IPS DF 19.7 (cell line): Measurements from ENCODE around the gene C2orf81.
"Not testable (repeated sequence)": the region's sequence is repeated elsewhere in the genome, so short reads cannot be mapped to it uniquely, and the experiment has no call there.

ENCODE experiments used
- DNase-seq: peaks from one replicate; pipeline ENCODE4 v3.0.0-alpha.2; 2013; ENCODE audit warnings: low read depth, low spot score

Gene C2orf81

GRCh38 chr2:74421221-74421870, at the start of gene C2orf81, which contains the start of gene WDR54:
Gene C2orf81 (minus strand): TSS chr2:74421619. CDS start chr2:74421560, 59 bp downstream.
Gene WDR54 (plus strand): TSS chr2:74421730. CDS start chr2:74422154, 424 bp downstream.
- no peak for DNase-seq

- DNase-seq: not testable (repeated sequence)
These were observed 49.3 kb upstream of the C2orf81 start for GRCh38 chr2:74470742-74471141.

GRCh38 chr2:74464406-74464805, 43.0 kb upstream of the C2orf81 start:
- DNase-seq: no peak

- DNase-seq: no peak
These were observed 41.3 kb upstream of the C2orf81 start for GRCh38 chr2:74462786-74463105.

- DNase-seq: no peak
These were observed 40.8 kb upstream of the C2orf81 start for GRCh38 chr2:74462054-74462785.

- no peak for DNase-seq
These were observed 40.0 kb upstream of the C2orf81 start for GRCh38 chr2:74461187-74462053.

- DNase-seq: not testable (repeated sequence)
These were observed 38.8 kb upstream of the C2orf81 start for GRCh38 chr2:74460187-74460586.

- not testable (repeated sequence) for DNase-seq
These were observed 38.2 kb upstream of the C2orf81 start for GRCh38 chr2:74459503-74460118.

GRCh38 chr2:74458938-74459363, 37.5 kb upstream of the C2orf81 start:
- DNase-seq: no peak

GRCh38 chr2:74458132-74458937, 36.9 kb upstream of the C2orf81 start, which contains the start of gene WBP1:
Gene WBP1 (plus strand): TSS chr2:74458438. CDS start chr2:74458603, 165 bp downstream.
- peak; percentile 100 for DNase-seq

- DNase-seq: no peak
These were observed 36.2 kb upstream of the C2orf81 start for GRCh38 chr2:74457549-74458131.

GRCh38 chr2:74457129-74457548, 35.7 kb upstream of the C2orf81 start:
- no peak for DNase-seq

GRCh38 chr2:74454654-74455511, 33.5 kb upstream of the C2orf81 start, which contains the start of gene INO80B:
Gene INO80B (plus strand): TSS chr2:74455087. CDS start chr2:74455117, 30 bp downstream.
- DNase-seq: no peak

GRCh38 chr2:74450570-74451190, 29.3 kb upstream of the C2orf81 start:
- DNase-seq: no peak

GRCh38 chr2:74448771-74449170, 27.4 kb upstream of the C2orf81 start:
- DNase-seq: no peak

GRCh38 chr2:74447230-74447999, 26.0 kb upstream of the C2orf81 start:
- DNase-seq: no peak

GRCh38 chr2:74444498-74445318, 23.3 kb upstream of the C2orf81 start:
- no peak for DNase-seq
